Left ventricle myocardium superior (tissue), 1 donor: ENCODE results near the gene ASB13. TPM values are rescaled to one million over a fixed set of nuclear protein-coding genes. Genes with fewer than 3 reads are reported as not detected.

ENCODE experiments used
- ATAC-seq: fragments of 200-7000 bp; cut with Tn5 transposase; one replicate; pipeline ENCODE4 v1.9.1; 2020; ENCODE audit warnings: mild to moderate bottlenecking, moderate library complexity
- DNase-seq: peaks from one replicate; pipeline ENCODE4 v3.0.0-alpha.2; 2020
- intact Hi-C: fragments of 100-400 bp; cut with micrococcal nuclease; formaldehyde crosslinking; loops from one replicate; pipeline ENCODE4 v1.11.0; 2022
- long read RNA-seq: library from polyadenylated mRNA; unstranded; transcript quantifications from one replicate; pipeline ENCODE4 v2.0.0, GENCODE V29; 2021
- total RNA-seq: library from RNA; stranded (reverse); fragmentation: NEBNext Ultra II Directional; extraction: Animal tissue kit (Norgen Biotek cat#: 25700); gene quantifications from one replicate; pipeline ENCODE4 v1.2.1, GENCODE V29; 2021
- donor health status: DM: no; HTN: yes; CAD: no; lungs with severe emphysema.

The ASB13 gene, protein sequence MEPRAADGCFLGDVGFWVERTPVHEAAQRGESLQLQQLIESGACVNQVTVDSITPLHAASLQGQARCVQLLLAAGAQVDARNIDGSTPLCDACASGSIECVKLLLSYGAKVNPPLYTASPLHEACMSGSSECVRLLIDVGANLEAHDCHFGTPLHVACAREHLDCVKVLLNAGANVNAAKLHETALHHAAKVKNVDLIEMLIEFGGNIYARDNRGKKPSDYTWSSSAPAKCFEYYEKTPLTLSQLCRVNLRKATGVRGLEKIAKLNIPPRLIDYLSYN
- total RNA-seq: 16.4 TPM
- long read RNA-seq, transcript ASB13-201 (6 exons, 2,699 nt): major isoform, 24 of 32 reads
- long read RNA-seq, partial matches to known transcripts: 2 of 32 reads
- long read RNA-seq, other reads (novel, unspliced or antisense): 4 of 32 reads

DNA sequence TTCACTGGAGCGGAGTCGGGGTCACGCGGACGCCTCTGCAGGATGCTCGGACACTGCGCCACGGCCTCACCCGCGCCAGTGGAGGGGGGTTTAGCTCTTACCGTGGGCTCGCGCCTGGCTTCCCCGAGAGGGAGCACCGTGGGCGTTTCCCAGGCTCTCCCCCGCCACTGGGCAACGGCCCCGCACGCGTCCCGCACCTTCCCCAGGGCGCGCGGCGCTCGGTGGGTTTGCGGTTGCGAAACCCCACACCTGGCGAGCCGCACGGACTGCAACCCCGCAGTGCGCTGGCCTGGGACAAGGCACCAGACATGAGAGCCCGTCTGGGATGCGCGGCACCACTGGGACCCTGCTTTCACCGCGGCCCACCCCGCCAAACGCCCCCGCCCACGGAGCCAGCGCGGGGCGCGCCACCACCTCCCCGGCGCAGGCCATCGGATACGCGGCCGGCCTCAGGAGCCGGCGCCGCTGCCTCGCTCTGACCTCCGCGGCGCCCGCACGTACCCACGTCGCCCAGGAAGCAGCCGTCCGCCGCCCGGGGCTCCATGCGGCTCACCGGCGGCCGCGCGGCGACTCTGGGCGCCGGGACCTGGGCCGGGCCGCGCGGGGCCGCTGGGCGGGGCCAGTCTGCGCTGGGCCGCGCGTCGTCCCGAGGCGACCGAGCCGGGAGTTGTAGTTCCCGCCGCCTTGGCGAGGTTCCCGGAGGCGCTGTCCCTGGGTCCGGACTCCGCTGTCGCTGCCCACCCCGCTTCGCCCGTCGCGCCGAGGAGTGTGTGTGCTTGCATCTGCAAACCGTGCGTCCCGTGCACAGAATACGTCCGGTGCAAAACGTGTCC is at the start of gene ASB13:
Gene ASB13, minus strand, starts transcription at position 588 of the 833 bp plus-strand sequence. Its CDS starts 44 bp downstream, at position 544.
- intact Hi-C loops: no loop called here
- ATAC-seq (peak; percentile 98), DNase-seq (peak; percentile 92)

DNA sequence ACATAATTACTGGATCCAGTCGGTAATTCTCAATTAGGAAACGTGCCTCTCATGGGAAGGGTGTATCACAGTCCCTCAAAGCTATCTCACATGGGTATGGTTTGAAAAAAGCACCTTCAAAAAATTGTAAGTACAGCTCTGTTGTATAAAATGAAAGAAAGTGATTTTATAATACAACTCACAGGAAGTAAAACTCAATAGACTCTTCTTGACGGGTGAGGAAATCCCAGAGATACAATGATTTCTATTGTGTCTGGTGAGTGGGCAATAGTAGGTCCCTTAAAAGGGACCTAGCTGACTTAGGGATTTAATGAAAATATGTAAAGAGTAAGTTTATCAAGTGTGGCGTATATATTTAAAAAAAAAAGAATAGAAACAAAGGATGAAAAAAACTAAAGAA is 45.2 kb upstream of the ASB13 start:
- intact Hi-C loops: no loop called here
- no peak for ATAC-seq
- no peak for DNase-seq

DNA sequence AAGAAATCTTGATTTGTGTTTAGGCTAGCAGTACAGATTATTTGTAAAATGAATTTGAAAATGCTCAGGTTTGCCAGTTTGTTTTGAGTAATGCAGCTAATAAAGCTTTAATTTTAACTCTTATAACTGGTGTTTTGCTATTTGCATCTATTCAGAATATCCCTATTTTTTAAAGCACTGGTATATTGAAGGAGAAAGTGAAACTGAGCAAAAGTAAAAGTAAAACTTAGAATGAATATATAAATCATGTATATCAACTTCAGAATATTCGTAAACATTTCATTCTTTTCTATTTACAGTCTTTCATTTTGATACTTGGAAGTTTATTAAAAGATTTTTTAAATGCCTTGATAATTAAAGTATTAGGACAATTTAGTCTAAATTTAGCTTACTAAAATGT is 44.5 kb upstream of the ASB13 start:
- ATAC-seq: no peak
- no peak for DNase-seq
- intact Hi-C loops: no loop called here

DNA sequence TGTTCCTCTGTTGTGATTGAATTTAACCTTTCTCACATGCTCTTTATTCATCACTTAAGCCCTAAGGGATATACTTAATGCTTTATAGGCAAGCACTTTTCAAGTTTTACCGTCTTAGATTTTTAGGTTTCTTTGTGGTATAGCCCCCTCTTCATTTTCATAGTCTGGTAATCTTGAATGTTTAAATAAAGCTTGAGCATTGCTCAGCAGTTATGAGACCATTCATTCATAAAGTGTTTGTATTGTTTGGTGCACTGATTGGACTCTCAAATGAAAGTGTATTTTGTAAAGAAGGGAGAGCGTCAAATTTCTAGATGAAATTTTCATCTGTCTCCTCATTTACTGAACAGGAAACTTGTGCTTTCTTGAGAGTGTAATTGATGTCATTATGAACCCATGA is 43.5 kb upstream of the ASB13 start:
- DNase-seq (no peak), ATAC-seq (no peak)
- intact Hi-C loops: no loop called here

DNA sequence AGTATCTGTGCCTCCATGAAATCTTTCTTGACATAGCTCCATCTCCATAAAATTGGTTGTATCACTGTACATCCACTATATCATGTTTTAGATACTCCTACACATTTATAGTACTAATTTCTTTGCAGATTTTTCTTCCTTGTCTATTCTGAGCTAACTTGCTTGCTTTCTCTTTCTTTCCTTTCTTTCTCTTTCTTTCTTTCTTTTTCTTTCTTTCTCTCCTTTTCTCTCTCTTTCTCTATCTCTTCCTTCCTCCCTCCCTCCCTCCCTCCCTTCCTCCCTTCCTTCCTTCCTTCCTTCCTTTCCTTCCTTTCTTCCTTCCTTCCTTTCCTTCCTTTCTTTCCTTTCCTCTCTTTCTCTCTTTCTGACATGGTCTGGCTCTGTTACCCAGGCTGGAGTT is 42.0 kb upstream of the ASB13 start:
- ATAC-seq (no peak), DNase-seq (no peak)
- intact Hi-C loops: no loop called here

DNA sequence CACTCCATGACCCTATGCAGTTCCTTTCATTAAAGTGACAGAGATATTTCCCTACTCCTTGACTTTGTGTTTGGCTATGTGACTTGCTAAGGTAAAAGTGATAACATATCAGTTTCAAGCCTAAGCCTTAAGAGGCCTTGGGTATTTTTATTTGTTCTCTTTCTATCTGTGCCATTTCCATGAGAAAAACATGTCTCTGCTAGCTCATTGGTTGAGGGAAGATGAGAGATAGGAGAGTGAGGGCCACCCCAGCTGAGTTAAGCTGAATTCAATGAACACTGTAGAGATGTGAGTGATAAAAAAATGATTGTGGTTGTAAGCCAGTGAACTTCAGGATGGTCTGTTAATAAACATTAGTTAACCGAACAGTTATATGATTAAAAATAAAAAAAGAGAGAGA is 31.7 kb upstream of the ASB13 start:
- no peak for ATAC-seq
- no peak for DNase-seq
- intact Hi-C loops: no loop called here

DNA sequence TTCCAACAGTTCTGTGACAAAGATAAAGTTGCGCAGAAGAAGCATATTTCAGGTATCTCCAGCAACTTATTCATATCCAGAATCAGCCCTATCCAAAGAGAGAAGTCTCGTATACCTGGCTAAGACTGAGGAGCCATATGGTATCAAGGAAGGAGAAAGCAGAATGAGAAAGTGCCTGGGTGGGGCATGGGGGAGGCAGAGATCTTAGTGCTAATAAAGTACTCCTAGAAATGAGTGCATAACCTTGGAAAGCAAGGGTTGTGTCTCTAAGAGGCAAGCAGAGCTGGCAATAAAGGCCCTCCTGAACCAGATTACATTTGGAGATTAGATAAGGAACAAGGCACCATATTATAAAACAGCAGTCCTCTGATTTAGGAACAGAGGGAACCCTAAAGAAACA is 30.9 kb upstream of the ASB13 start:
- intact Hi-C loops: no loop called here
- ATAC-seq: no peak

DNA sequence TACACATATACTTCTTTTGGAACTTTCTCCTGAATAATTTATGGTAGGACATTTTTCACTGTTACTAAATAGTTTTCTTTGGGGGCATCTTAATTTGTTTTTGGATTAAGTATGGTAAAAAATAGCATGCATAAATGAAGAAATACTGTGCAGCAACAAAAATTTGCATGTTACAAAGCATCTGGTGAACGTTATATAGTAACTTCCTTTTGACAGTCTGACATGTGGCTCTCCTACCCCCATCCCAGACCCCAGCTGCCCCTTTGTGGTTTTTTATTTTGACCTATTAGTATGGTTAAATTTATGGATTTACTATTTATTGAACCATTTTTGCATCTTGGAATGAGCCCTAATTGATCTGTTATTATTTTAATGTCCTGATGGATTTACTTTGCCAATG is 28.2 kb upstream of the ASB13 start:
- intact Hi-C loops: no loop called here
- ATAC-seq: no peak
- no peak for DNase-seq

More for the DNA sequence above, 30.9 kb upstream of the ASB13 start:
- DNase-seq: no peak

DNA sequence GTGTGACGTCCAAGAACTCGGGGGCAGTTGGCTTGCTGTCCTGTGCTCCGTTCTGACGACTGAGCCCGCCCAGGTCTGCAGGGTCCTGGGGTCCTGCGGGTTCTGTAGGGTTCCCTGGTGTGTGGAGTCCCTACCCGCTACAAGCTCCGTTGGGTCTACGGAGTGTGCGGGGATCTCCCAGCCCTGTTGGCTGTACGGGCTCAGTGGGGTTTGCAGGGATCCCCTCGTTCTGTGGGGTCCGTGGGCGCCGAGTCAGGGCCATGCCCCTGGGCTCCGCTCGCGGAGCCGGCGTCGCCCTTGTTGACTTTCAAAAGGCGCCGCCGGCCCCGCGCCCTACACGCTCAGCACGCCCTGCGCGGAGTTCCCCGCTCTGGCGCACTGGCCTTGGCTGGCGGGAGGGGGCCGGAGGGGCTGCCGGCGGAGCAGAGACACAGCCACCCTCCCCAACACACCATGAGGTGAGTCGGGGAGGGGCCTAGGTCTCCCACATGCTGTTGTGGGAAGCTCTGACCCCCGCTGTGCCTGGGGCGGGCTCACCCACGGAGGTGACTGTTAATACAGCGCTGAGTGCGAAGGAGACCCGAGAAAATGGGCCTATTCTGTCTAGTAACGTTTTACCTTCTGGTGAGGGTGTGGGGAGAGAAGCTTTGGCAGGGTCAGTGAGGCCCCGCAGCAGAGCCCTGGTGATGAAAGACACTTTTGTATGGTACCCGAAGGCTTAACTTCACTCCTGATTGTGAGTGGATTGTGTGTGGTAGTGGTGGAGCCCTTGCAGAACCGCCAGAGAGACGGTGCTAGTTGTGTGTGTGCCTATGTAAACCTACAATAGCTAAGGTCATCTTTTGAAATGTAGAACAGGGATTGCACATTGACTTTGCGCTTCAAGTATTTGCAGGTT is 26.3 kb upstream of the ASB13 start:
- DNase-seq (peak; percentile 70), ATAC-seq (peak; percentile 89)
- intact Hi-C loops: no loop called here

DNA sequence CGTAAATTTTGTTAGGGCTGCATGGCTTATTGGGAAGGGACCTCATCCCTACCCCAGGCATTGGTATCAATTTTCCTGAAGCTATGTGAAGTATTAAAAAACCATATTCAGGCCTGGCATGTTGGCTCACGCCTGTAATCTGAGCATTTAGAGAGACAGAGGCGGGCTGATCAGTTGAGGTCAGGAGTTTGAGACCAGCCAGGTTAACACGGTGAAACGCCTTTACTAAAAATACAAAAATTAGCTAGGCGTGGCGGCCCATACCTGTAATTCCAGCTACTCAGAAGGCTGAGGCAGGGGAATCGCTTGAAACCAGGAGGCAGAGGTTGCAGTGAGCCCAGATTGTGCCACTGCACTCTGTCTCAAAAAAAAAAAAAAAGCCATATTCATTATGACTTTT is 25.4 kb upstream of the ASB13 start:
- DNase-seq: no peak
- ATAC-seq: no peak
- intact Hi-C loops: no loop called here

DNA sequence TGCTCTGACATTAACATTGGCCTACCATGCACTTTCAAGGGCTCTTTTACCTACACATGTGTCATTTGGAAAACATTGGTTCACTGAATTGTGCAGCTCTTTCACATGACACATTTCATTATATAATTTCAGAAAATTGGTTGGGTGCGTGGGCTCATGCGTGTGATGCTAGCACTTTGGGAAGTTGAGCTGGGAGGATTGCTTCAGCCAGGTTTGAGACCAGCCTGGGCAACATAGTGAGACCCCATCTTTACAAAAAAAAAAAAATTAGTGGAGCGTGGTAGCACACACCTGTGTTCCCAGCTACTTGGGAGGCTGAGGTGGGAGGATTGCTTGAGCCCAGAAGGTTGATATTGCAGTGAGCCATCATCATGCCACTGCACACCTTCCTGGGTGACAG is 22.2 kb upstream of the ASB13 start:
- ATAC-seq (no peak), DNase-seq (no peak)
- intact Hi-C loops: no loop called here

DNA sequence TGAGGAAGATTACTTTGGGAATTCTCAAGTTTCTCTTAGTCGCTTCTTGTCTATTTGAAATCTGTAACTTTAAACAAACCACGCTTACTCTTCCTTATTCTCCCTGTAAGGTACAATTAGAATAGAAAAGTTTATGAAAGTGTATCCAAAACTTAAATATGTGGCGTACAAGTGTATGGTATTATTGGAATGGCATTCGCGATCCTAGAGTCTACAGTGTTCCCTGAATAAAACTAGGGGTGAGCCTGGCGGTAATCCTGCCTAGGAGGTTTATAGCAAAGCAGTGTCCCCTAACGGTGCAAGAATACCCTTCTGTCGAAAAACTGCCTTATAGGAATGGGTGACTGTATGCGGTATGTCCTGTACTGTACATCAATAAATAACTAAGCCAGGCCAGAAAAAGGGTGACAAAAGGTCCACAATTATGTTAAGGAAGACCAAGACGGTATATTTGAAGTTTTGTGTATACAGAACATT is 19.4 kb upstream of the ASB13 start:
- ATAC-seq (no peak), DNase-seq (no peak)
- intact Hi-C loops: no loop called here

DNA sequence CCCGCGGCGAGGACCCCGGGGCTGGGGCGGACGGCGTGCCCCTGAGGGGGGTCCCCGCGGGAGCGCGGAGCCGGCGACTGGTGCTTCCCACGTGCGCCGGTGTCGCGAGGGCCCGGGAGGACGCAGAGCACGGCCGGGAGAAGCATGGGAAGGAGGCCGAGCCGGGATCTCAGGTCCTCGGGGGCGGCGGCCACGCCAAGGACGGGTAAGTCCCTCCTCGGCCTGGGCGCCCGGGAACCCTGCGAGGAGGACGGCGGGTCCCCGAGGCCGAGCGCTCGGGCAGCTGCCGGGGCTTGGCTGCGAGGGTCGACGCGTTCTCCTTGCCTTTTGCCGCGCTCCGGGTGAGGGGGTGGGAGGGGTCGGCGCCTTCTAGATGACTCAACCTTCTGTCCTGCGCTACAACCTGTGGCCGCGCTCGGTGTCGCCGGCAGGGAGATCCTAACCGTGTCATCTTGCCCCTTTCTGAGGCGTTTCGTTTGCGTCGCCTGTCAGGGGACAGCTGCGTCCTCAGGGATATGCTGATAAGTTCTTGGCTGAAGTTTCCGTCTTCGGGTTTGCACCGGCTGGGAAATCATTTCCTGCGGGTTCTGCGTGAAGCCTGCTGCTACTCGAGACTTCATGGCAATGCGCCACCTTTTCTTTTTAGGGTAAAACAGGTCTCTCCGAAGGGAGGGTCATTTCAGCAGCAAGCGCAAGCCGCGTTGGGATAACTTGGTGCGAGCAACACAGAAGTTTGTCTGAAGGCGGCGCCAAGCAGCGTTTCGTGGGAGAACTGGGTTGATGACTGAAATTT is 18.8 kb upstream of the ASB13 start:
- peak; percentile 58 for ATAC-seq
- DNase-seq: peak; percentile 77
- intact Hi-C loops: no loop called here

DNA sequence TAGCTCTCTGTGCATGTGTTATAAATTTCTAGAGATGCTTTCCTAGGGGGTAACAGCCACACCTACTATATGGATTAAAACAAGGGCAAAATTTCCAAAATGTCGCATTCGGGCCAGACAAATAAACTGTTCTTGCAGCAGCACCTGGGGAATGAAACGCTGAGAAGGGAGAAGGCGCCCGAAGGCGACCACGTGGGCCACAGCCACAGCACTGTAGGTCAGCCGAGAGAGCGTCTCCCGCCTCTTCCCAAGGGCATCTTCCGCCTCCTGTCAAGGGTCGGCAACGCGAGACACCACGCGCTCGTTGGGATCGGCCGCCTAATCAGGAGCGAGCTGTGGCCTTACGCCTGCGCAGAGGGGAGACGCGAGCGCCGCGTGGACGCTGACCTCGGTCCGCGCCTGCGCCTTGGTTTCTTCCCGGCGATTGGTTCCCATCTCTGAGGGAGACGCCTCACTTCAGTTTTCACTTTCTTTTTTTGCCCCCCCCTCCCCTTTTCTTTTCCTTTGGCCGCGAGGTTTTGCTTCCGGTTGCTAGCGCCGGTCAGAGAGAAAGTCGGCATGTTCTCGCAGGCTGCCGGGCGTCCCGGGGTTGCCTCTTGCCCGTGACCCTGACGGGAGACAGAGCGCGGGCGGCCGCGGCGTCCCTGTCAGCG is 18.0 kb upstream of the ASB13 start, which contains the start of gene TASOR2:
Gene TASOR2, plus strand, starts transcription at position 521 of the 653 bp plus-strand sequence. CDS start 35,805 bp downstream, outside the sequence.
- peak; percentile 98 for ATAC-seq
- intact Hi-C loops: no loop called here
- DNase-seq: peak; percentile 99

DNA sequence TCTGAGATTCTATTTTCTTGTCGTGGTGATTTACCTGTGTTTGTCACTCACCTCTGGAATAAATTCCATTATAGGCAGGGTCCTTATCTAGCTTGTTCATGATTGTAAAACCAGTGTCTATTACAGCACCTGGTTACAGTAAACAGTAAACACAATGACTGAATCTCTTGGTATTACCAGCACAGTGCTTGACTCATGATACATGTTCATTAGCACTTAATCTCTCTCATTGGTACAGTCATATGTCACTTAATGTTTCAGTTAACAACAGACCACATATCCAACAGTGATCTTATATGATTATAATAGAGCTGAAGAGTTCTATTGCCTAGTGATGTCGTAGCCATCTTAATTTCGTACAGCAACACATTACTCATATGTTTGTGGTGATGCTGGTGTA is 16.7 kb upstream of the ASB13 start:
- DNase-seq (no peak), ATAC-seq (no peak)
- intact Hi-C loops: no loop called here

DNA sequence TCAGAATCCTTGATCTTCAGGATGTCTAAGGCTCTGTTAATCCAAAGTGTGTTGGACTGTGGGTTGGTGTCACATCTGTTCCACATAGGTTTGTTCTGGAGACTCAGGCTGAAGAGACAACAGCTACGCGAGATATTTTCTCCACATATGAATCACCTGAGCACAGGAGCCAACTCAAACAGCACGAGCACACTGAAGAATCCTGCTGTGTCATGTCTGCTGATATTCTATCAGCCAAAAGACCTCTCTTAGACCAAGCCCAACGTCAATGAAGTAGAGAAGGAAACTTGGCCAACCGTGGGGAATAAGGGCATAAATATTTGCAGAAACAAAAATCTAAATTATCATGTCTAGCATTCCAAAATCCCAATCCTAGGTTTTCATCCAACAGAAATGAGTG is 15.5 kb upstream of the ASB13 start:
- intact Hi-C loops: no loop called here
- no peak for ATAC-seq
- no peak for DNase-seq

DNA sequence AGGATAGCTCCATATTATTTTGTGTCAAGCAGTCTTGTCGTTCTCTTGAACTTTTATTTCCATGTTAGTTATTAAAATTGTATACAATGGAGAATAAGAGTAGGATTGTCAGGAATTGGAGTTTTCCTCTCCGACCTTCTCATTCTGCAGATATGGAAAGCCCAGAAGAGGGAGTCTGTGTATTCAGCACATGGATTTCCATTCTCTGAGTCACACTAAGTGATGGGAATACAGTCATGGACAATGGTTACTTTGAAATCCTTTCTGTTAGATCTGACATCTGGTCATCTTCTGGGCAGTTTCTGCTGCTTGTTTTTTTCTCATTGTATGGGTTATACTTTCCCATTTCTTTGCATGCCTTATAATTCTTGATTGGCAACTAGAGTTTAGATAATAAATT is 13.2 kb upstream of the ASB13 start:
- no peak for DNase-seq
- intact Hi-C loops: no loop called here
- no peak for ATAC-seq

DNA sequence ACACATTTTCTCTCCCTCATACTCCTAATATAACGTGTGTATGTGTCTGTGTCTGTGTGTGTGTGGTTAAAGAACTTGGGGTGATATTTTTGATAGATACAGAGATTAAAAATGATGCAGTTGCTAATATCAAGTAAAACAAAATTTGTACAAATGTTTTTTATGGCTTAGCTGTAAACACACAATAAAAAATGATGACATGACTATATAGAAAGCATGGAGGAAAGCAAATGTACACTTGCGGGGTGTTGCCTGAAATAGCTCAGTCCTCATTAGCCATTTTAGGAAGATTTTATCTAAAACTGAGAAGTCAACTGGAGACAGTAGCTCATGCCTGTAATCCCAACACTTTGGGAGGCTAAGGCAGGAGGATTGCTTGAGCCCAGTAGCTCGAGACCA is 12.6 kb upstream of the ASB13 start:
- ATAC-seq (no peak), DNase-seq (no peak)
- intact Hi-C loops: no loop called here
